CD4-positive, alpha-beta memory T cell (primary cell): Measurements from ENCODE around the gene PPM1M. TPM values are rescaled to one million over a fixed set of nuclear protein-coding genes. Genes with fewer than 3 reads are reported as not detected.
"Not testable (repeated sequence)": the region's sequence is repeated elsewhere in the genome, so short reads cannot be mapped to it uniquely, and the experiment has no call there.

Experiments used
- CTCF ChIA-PET: fragments of 350-600 bp; sonication (Branson Sonifier 250); formaldehyde crosslinking; loops from one replicate; lab custom pipeline; 2021; ENCODE audit warnings: inconsistent platforms; ENCODE audit not compliant: partially characterized antibody; lab: Charles Lee
- POLR2A ChIA-PET: fragments of 350-600 bp; sonication (Branson Sonifier 250); formaldehyde crosslinking; loops from one replicate; lab custom pipeline; 2021; ENCODE audit not compliant: partially characterized antibody; lab: Charles Lee
- DNase-seq, 5 donors: peaks; one replicate each; pipeline versions ENCODE4 v3.0.0 to v3.0.0-alpha.2; 2020 to 2022; ENCODE audit warnings: mixed read lengths in 1 of 5
- H3K27ac ChIP-seq: one replicate; pipeline ENCODE4 v1.7.0; 2013; ENCODE audit warnings: low read depth, low read length
- H3K27me3 ChIP-seq: 2 replicates; pipeline ENCODE4 v1.7.0; 2013; ENCODE audit warnings: mild to moderate bottlenecking, low read length, moderate library complexity; ENCODE audit not compliant: insufficient read depth
- H3K36me3 ChIP-seq: 2 replicates; pipeline ENCODE4 v1.7.0; 2013; ENCODE audit warnings: mild to moderate bottlenecking, low read length, moderate library complexity; ENCODE audit not compliant: insufficient read depth
- H3K4me1 ChIP-seq: 2 replicates; pipeline ENCODE4 v1.7.0; 2013; ENCODE audit warnings: mild to moderate bottlenecking, low read length, moderate library complexity; ENCODE audit not compliant: insufficient read depth
- H3K4me3 ChIP-seq, 2 donors: one replicate each; pipeline ENCODE4 v1.7.0; 2013; ENCODE audit warnings: low read length in 2 of 2, mild to moderate bottlenecking in 1 of 2
- H3K9me3 ChIP-seq, 2 donors: one replicate each; pipeline ENCODE4 v1.7.0; 2013; ENCODE audit warnings: low read length in 2 of 2, control low read depth in 1 of 2; ENCODE audit not compliant: control insufficient read depth in 1 of 2
- H3K27ac Mint-ChIP-seq, 7 donors: one replicate each; pipeline ENCODE4 v1.8.0; 2020 to 2021; ENCODE audit warnings: mixed read lengths in 7 of 7, mild to moderate bottlenecking in 6 of 7, inconsistent platforms in 3 of 7, moderate library complexity in 3 of 7
- H3K27me3 Mint-ChIP-seq, 2 donors: one replicate each; pipeline ENCODE4 v1.8.0; 2020 to 2021; ENCODE audit warnings: mixed read lengths in 2 of 2
- H3K36me3 Mint-ChIP-seq, 2 donors: one replicate each; pipeline ENCODE4 v1.8.0; 2020 to 2021; ENCODE audit warnings: mixed read lengths in 2 of 2, inconsistent platforms in 1 of 2, mild to moderate bottlenecking in 1 of 2
- H3K4me1 Mint-ChIP-seq, 4 donors: one replicate each; pipeline ENCODE4 v1.8.0; 2020 to 2021; ENCODE audit warnings: mixed read lengths in 4 of 4, mild to moderate bottlenecking in 1 of 4
- H3K4me3 Mint-ChIP-seq, 8 donors: one replicate each; pipeline ENCODE4 v1.8.0; 2020 to 2021; ENCODE audit warnings: mixed read lengths in 8 of 8, mild to moderate bottlenecking in 7 of 8, moderate library complexity in 6 of 8, inconsistent platforms in 3 of 8
- H3K9me3 Mint-ChIP-seq, 8 donors: one replicate each; pipeline ENCODE4 v1.8.0; 2020 to 2021; ENCODE audit warnings: mixed read lengths in 8 of 8, mild to moderate bottlenecking in 5 of 8, inconsistent platforms in 3 of 8, moderate library complexity in 1 of 8
- intact Hi-C: fragments of 100-400 bp; cut with micrococcal nuclease; formaldehyde crosslinking; loops from one replicate; pipeline ENCODE4 v1.15.1; 2023
- polyA plus RNA-seq, 2 donors: library from polyadenylated mRNA; unstranded; fragments of 300-500 nt; fragmentation: Illumina TruSeq; gene quantifications; one replicate each; pipeline ENCODE4 v1.2.3, GENCODE V29; 2021
- total RNA-seq, 2 experiments: library from RNA; stranded (reverse); gene quantifications; one replicate each; pipeline ENCODE4 v1.2.3, GENCODE V29; 2021

Gene PPM1M
- total and polyA plus RNA-seq, 4 experiments from 2014 or later, result 52.0 to 85.3 (median 75.7) TPM

GRCh38 chr3:52272172-52272571, 26.6 kb downstream of the PPM1M start:
- H3K27me3 ChIP-seq, H3K27me3 Mint-ChIP-seq, intact Hi-C loops, H3K9me3 Mint-ChIP-seq, H3K9me3 ChIP-seq, DNase-seq: not testable (repeated sequence)
- peak overlapping the region; percentile 84 to 99 (median 92) for H3K4me3 Mint-ChIP-seq
- H3K4me1 Mint-ChIP-seq, result peaks cover 56 to 97% (median 76%) of the 10 kb centered on the region in 4 donors
- peaks cover 57 to 78% of the 10 kb centered on the region in 2 donors for H3K36me3 Mint-ChIP-seq
- peak overlapping the region in 1 of 2 donors; percentile 47 for H3K4me3 ChIP-seq
- CTCF ChIA-PET, result interaction anchor here (1.3 to 32.2 kb wide), 10 partner anchors 7 to 67 kb away, joined by 3 to 684 read pairs (median 6); partner anchors contain the start of genes GLYCTK, PPM1M, TWF2 and WDR82
- peak overlapping the region; percentile 95 to 100 (median 96) for H3K27ac Mint-ChIP-seq
- POLR2A ChIA-PET, result interaction anchor here (3.5 to 37.2 kb wide), 3 partner anchors 9 to 25 kb away, joined by 34 to 1950 read pairs (median 63); partner anchors contain the start of genes GLYCTK, PPM1M, TWF2 and WDR82
- H3K36me3 ChIP-seq, result peaks cover 14% of the 10 kb centered on the region
- peaks cover 96% of the 10 kb centered on the region for H3K4me1 ChIP-seq
- H3K27ac ChIP-seq, result peak overlapping the region; percentile 87

DNA sequence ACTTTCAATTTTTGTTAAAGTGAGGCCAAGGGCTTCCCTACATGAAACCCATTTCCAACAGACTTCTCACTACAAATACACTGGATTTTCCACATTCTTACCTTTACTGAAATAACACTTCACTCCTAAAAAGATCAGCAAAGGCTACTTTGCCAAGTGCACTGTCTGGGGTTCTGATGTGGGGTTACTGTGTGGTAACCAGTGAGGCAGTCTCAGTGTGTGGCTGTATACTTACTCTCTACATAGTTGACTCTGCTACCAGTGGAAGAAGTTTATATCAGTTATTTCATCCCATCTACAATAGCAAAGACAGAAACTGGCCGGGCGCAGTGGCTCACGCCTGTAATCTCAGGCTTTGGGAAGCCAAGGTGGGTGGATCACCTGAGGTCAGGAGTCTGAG, 27.3 kb downstream of the PPM1M start:
- ChIA-PET POLR2A (interaction anchor here (3.5 to 37.2 kb wide), 3 partner anchors 9 to 26 kb away, joined by 34 to 1950 read pairs (median 63); partner anchors contain the start of genes GLYCTK, PPM1M, TWF2 and WDR82), CTCF (interaction anchor here (1.3 to 32.2 kb wide), 4 partner anchors 9 to 31 kb away, joined by 3 to 684 read pairs (median 7); partner anchors contain the start of genes PPM1M and TWF2)
- Histone ChIP-seq H3K27ac (peak overlapping the region; percentile 87), H3K9me3 (no peaks in the 10 kb centered on the region), H3K27me3 (no peaks in the 10 kb centered on the region), H3K36me3 (peaks cover 8% of the 10 kb centered on the region), H3K4me1 (peaks cover 89% of the 10 kb centered on the region), H3K4me3 (peak overlapping the region; percentile 0 to 2)
- peak overlapping the region; percentile 92 to 99 (median 96) for H3K4me3 Mint-ChIP-seq
- DNase-seq, result no peak
- H3K27me3 Mint-ChIP-seq, result peaks cover 0 to 3% of the 10 kb centered on the region in 2 donors
- peaks cover 55 to 76% of the 10 kb centered on the region in 2 donors for H3K36me3 Mint-ChIP-seq
- H3K27ac Mint-ChIP-seq, result peak overlapping the region; percentile 93 to 99 (median 96)
- intact Hi-C loops, result no loop called here
- H3K9me3 Mint-ChIP-seq, result peaks cover 0 to 3% (median 0%) of the 10 kb centered on the region in 8 donors
- H3K4me1 Mint-ChIP-seq, result peaks cover 49 to 95% (median 69%) of the 10 kb centered on the region in 4 donors

GRCh38 chr3:52274781-52275180, 29.2 kb downstream of the PPM1M start:
- Mint-ChIP-seq H3K36me3 (peaks cover 50 to 69% of the 10 kb centered on the region in 2 donors), H3K27ac (peak overlapping the region; percentile 94 to 99 (median 96)), H3K4me3 (peak overlapping the region; percentile 92 to 99 (median 96)), H3K4me1 (peaks cover 45 to 91% (median 60%) of the 10 kb centered on the region in 4 donors)
- Histone ChIP-seq H3K27ac (peak overlapping the region; percentile 87), H3K4me1 (peaks cover 79% of the 10 kb centered on the region), H3K4me3 (peak overlapping the region; percentile 5 to 44)
- H3K36me3 ChIP-seq, H3K9me3 ChIP-seq, H3K27me3 Mint-ChIP-seq, H3K9me3 Mint-ChIP-seq, H3K27me3 ChIP-seq, DNase-seq: not testable (repeated sequence)
- CTCF ChIA-PET, result interaction anchor here (1.5 to 32.2 kb wide), 2 partner anchors 14 to 33 kb away, joined by 3 to 684 read pairs; partner anchors contain the start of genes PPM1M and TWF2
- intact Hi-C loops, result loop anchor here (5.0 kb wide), 2 partner anchors 43 to 63 kb away; partner anchors contain the start of gene DNAH1
- POLR2A ChIA-PET, result interaction anchor here (5.9 to 37.2 kb wide), 2 partner anchors 13 to 28 kb away, joined by 153 to 1950 read pairs; partner anchors contain the start of genes GLYCTK, PPM1M and TWF2

- H3K36me3 ChIP-seq, result no peaks in the 10 kb centered on the region
- intact Hi-C loops, result loop anchor here (1.0 to 5.0 kb wide), 3 partner anchors 10 to 60 kb away; partner anchors contain the start of gene DNAH1
- peaks cover 36 to 48% of the 10 kb centered on the region in 2 donors for H3K36me3 Mint-ChIP-seq
These were observed 31.8 kb downstream of the PPM1M start for GRCh38 chr3:52277071-52277964.

GRCh38 chr3:52277972-52278509, 32.5 kb downstream of the PPM1M start:
- DNase-seq, result peak in 2 of 5 donors; percentile 71 to 80
- peaks cover 0 to 3% of the 10 kb centered on the region in 2 donors for H3K27me3 Mint-ChIP-seq
- peak overlapping the region; percentile 87 for H3K27ac ChIP-seq
- peak overlapping the region; percentile 96 to 100 (median 100) for H3K27ac Mint-ChIP-seq
- peak overlapping the region; percentile 92 to 99 (median 98) for H3K4me3 Mint-ChIP-seq
- peaks cover 37 to 87% (median 55%) of the 10 kb centered on the region in 4 donors for H3K4me1 Mint-ChIP-seq
- ChIA-PET CTCF (interaction anchor here (1.0 to 32.2 kb wide), 10 partner anchors 10 to 61 kb away, joined by 3 to 684 read pairs (median 13); partner anchors contain the start of genes GLYCTK, PPM1M and TWF2), POLR2A (interaction anchor here (0.6 to 37.2 kb wide), 19 partner anchors 7 to 428 kb away, joined by 3 to 1950 read pairs (median 5); partner anchors contain the start of genes ABHD14B, GLT8D1, GLYCTK and PPM1M)
- intact Hi-C loops, result loop anchor here (1.0 to 5.0 kb wide), 6 partner anchors 10 to 59 kb away; partner anchors contain the start of genes DNAH1 and TWF2
- H3K4me1 ChIP-seq, result peaks cover 76% of the 10 kb centered on the region
- no peaks in the 10 kb centered on the region for H3K27me3 ChIP-seq
- H3K36me3 Mint-ChIP-seq, result peaks cover 32 to 42% of the 10 kb centered on the region in 2 donors
- H3K9me3 ChIP-seq, result no peaks in the 10 kb centered on the region
- no peaks in the 10 kb centered on the region for H3K36me3 ChIP-seq
- H3K4me3 ChIP-seq, result peak overlapping the region; percentile 58 to 71
- H3K9me3 Mint-ChIP-seq, result peaks cover 0 to 3% (median 0%) of the 10 kb centered on the region in 8 donors

More at GRCh38 chr3:52277071-52277964, 31.8 kb downstream of the PPM1M start:
- Mint-ChIP-seq H3K27ac (peak overlapping the region; percentile 94 to 99 (median 97)), H3K4me3 (peak overlapping the region; percentile 92 to 99 (median 96)), H3K27me3 (peaks cover 0 to 3% of the 10 kb centered on the region in 2 donors), H3K4me1 (peaks cover 41 to 89% (median 58%) of the 10 kb centered on the region in 4 donors), H3K9me3 (peaks cover 0 to 3% (median 0%) of the 10 kb centered on the region in 8 donors)
- ChIA-PET CTCF (interaction anchor here (0.9 to 32.2 kb wide), 10 partner anchors 9 to 62 kb away, joined by 3 to 684 read pairs (median 11); partner anchors contain the start of genes GLYCTK, PPM1M and TWF2), POLR2A (interaction anchor here (0.6 to 37.2 kb wide), 16 partner anchors 10 to 293 kb away, joined by 3 to 1950 read pairs (median 4); partner anchors contain the start of genes GLYCTK, PPM1M, TLR9 and TWF2)
- peak overlapping the region; percentile 87 for H3K27ac ChIP-seq
- peak; percentile 66 to 79 (median 72) for DNase-seq
- no peaks in the 10 kb centered on the region for H3K9me3 ChIP-seq
- H3K4me3 ChIP-seq, result peak overlapping the region; percentile 58 to 71
- H3K27me3 ChIP-seq, result no peaks in the 10 kb centered on the region
- H3K4me1 ChIP-seq, result peaks cover 76% of the 10 kb centered on the region
